HG02852 (cell line): ENCODE measurements around the gene RIMKLA.

ENCODE experiments used
- ATAC-seq: cut with Tn5 transposase; IDR thresholded peaks from one replicate; pipeline ENCODE4 v1.9.1; 2021; ENCODE audit warnings: mild to moderate bottlenecking, moderate library complexity; ENCODE audit not compliant: unreplicated experiment

Gene RIMKLA

GRCh38 chr1:42424201-42424600 is 43.6 kb downstream of the RIMKLA start:
- ATAC-seq, result no peak

GRCh38 chr1:42427240-42427639 is 46.6 kb downstream of the RIMKLA start:
- ATAC-seq, result no peak

- no peak for ATAC-seq
Measured at GRCh38 chr1:42429603-42430002, 49.0 kb downstream of the RIMKLA start.

- no peak for ATAC-seq
Measured at GRCh38 chr1:42430286-42431135, 49.9 kb downstream of the RIMKLA start.

- ATAC-seq, result no peak
Measured at GRCh38 chr1:42431514-42431913, 50.9 kb downstream of the RIMKLA start.

GRCh38 chr1:42432714-42433113 is 52.1 kb downstream of the RIMKLA start:
- no peak for ATAC-seq

GRCh38 chr1:42433369-42433768 is 52.8 kb downstream of the RIMKLA start:
- no peak for ATAC-seq

- no peak for ATAC-seq
Measured at GRCh38 chr1:42434340-42434739, 53.7 kb downstream of the RIMKLA start.

- no peak for ATAC-seq
Measured at GRCh38 chr1:42439940-42440339, 59.3 kb downstream of the RIMKLA start.

- no peak for ATAC-seq
Measured at GRCh38 chr1:42442662-42443061, 62.1 kb downstream of the RIMKLA start.

- no peak for ATAC-seq
Measured at GRCh38 chr1:42449256-42449655, 68.7 kb downstream of the RIMKLA start.

GRCh38 chr1:42450061-42450460 is 69.5 kb downstream of the RIMKLA start:
- no peak for ATAC-seq

GRCh38 chr1:42453386-42453785 is 72.8 kb downstream of the RIMKLA start:
- no peak for ATAC-seq

- ATAC-seq, result no peak
Measured at GRCh38 chr1:42454403-42454802, 73.8 kb downstream of the RIMKLA start.

GRCh38 chr1:42456010-42456753 is 75.6 kb downstream of the RIMKLA start, which contains the start of the genes PPCS and ZMYND12:
TSS of gene PPCS (plus strand) at chr1:42456543. CDS start at chr1:42456566, 23 bp downstream.
TSS of gene ZMYND12 (minus strand) at chr1:42456022. CDS start at chr1:42455997, 25 bp downstream.
- ATAC-seq, result peak; percentile 77

- peak; percentile 60 for ATAC-seq
Measured at GRCh38 chr1:42456754-42457089, 76.1 kb downstream of the RIMKLA start.

- ATAC-seq, result no peak
Measured at GRCh38 chr1:42461196-42461595, 80.6 kb downstream of the RIMKLA start.

- peak; percentile 100 for ATAC-seq
Measured at GRCh38 chr1:42462828-42463763, 82.5 kb downstream of the RIMKLA start, which contains the start of gene CCDC30. TSS of gene CCDC30 (plus strand) at chr1:42463286. CDS start at chr1:42480552, 17,266 bp downstream.

GRCh38 chr1:42463921-42464320 is 83.3 kb downstream of the RIMKLA start:
- ATAC-seq, result no peak

GRCh38 chr1:42466030-42466429 is 85.4 kb downstream of the RIMKLA start:
- no peak for ATAC-seq

- no peak for ATAC-seq
Measured at GRCh38 chr1:42469727-42470126, 89.1 kb downstream of the RIMKLA start.
